Mesendoderm (in vitro differentiated cells): ENCODE results near the gene IZUMO1.

Experiments
- DNase-seq: peaks from one replicate; pipeline ENCODE4 v3.0.0; 2013
- H2AK5ac ChIP-seq: 2 replicates; pipeline ENCODE4 v1.6.1; 2013; ENCODE audit warnings: low read length, inconsistent platforms
- H2BK120ac ChIP-seq: 2 replicates; pipeline ENCODE4 v1.6.1; 2013; ENCODE audit warnings: low read depth, mild to moderate bottlenecking, low read length, moderate library complexity, mixed read lengths
- H2BK15ac ChIP-seq: replicated peaks from 2 replicates; pipeline ENCODE4 v1.6.1; 2013; ENCODE audit warnings: low read depth, mild to moderate bottlenecking, moderate library complexity
- H2BK5ac ChIP-seq: 2 replicates; pipeline ENCODE4 v1.6.1; 2013; ENCODE audit warnings: low read length, inconsistent platforms
- H3K18ac ChIP-seq: 2 replicates; pipeline ENCODE4 v1.6.1; 2013; ENCODE audit warnings: mild to moderate bottlenecking, low read length, mixed read lengths
- H3K23ac ChIP-seq: one replicate; pipeline ENCODE4 v1.6.1; 2013; ENCODE audit warnings: low read length
- H3K27ac ChIP-seq: 2 replicates; pipeline ENCODE4 v1.5.1; 2013; ENCODE audit warnings: low read depth, mild to moderate bottlenecking, inconsistent platforms, low read length, moderate library complexity
- H3K27me3 ChIP-seq: 2 replicates; pipeline ENCODE4 v1.6.1; 2013; ENCODE audit warnings: low read length, control low read depth, mild to moderate bottlenecking, inconsistent platforms; ENCODE audit not compliant: insufficient read depth, poor library complexity
- H3K36me3 ChIP-seq: 2 replicates; pipeline ENCODE4 v1.6.1; 2013; ENCODE audit warnings: low read length, inconsistent platforms; ENCODE audit not compliant: control insufficient read depth, insufficient read depth
- H3K4ac ChIP-seq: one replicate; pipeline ENCODE4 v1.6.1; 2013; ENCODE audit warnings: low read depth, mild to moderate bottlenecking, low read length, moderate library complexity
- H3K4me1 ChIP-seq: 2 replicates; pipeline ENCODE4 v1.6.1; 2013; ENCODE audit warnings: low read depth, low read length, inconsistent platforms; ENCODE audit not compliant: control insufficient read depth
- H3K4me2 ChIP-seq: 2 replicates; pipeline ENCODE4 v1.6.1; 2013; ENCODE audit warnings: low read length
- H3K4me3 ChIP-seq: 2 replicates; pipeline ENCODE4 v1.5.1; 2013; ENCODE audit warnings: mild to moderate bottlenecking, low read length
- H3K56ac ChIP-seq: one replicate; pipeline ENCODE4 v1.6.1; 2013; ENCODE audit warnings: low read length
- H3K79me1 ChIP-seq: 2 replicates; pipeline ENCODE4 v1.6.1; 2013; ENCODE audit warnings: low read length, inconsistent platforms
- H3K79me2 ChIP-seq: 2 replicates; pipeline ENCODE4 v1.6.1; 2013; ENCODE audit warnings: mild to moderate bottlenecking, low read length; ENCODE audit not compliant: control insufficient read depth, insufficient read depth
- H3K9ac ChIP-seq: 2 replicates; pipeline ENCODE4 v1.6.1; 2013; ENCODE audit warnings: low read length, inconsistent platforms
- H4K5ac ChIP-seq: one replicate; pipeline ENCODE4 v1.6.1; 2013; ENCODE audit warnings: low read length
- H4K8ac ChIP-seq: one replicate; pipeline ENCODE4 v1.6.1; 2013; ENCODE audit warnings: low read depth, mild to moderate bottlenecking, control low read depth, low read length, moderate library complexity
- WGBS: extraction: QIAGEN DNeasy Blood & Tissue Kit; methylation state at CpG from one replicate; pipeline ENCODE4 v1.1.7; 2013; ENCODE audit warnings: low lambda C conversion rate, missing lambda C conversion rate; ENCODE audit not compliant: insufficient coverage; ENCODE audit errors: extremely low coverage; 5-methylcytosine and 5-hydroxymethylcytosine counted together

IZUMO1 gene

GRCh38 chr19:48738557-48739403, 7.9 kb downstream of the IZUMO1 start:
- no peak overlapping the region for H3K4ac ChIP-seq
- peak overlapping the region; percentile 69 for H3K9ac ChIP-seq
- peak overlapping the region; percentile 84 for H3K56ac ChIP-seq
- H4K8ac ChIP-seq: no peak overlapping the region
- no peaks in the 10 kb centered on the region for H3K36me3 ChIP-seq
- H3K79me2 ChIP-seq: no peaks in the 10 kb centered on the region
- H3K4me3 ChIP-seq: peak overlapping the region; percentile 25
- no peak overlapping the region for H3K27ac ChIP-seq
- no peak overlapping the region for H2BK15ac ChIP-seq
- H2BK120ac ChIP-seq: no peak overlapping the region
- no CpG with 5 or more reads among the region's 96 CpGs for WGBS
- H4K5ac ChIP-seq: no peak overlapping the region
- peak overlapping the region; percentile 25 for H3K18ac ChIP-seq
- H3K27me3 ChIP-seq: peaks cover 4% of the 10 kb centered on the region
- H2BK5ac ChIP-seq: no peak overlapping the region
- peak; percentile 97 for DNase-seq
- peak overlapping the region; percentile 95 for H3K4me2 ChIP-seq
- no peak overlapping the region for H3K23ac ChIP-seq
- H3K79me1 ChIP-seq: no peaks in the 10 kb centered on the region
- H3K4me1 ChIP-seq: peaks cover 5% of the 10 kb centered on the region
- H2AK5ac ChIP-seq: no peak overlapping the region

- Histone ChIP-seq H3K27ac (no peak overlapping the region), H3K4ac (no peak overlapping the region), H3K79me1 (no peaks in the 10 kb centered on the region), H3K18ac (no peak overlapping the region), H3K9ac (no peak overlapping the region), H4K8ac (no peak overlapping the region), H3K56ac (no peak overlapping the region), H3K27me3 (peaks cover 4% of the 10 kb centered on the region), H3K4me1 (peaks cover 5% of the 10 kb centered on the region), H3K23ac (no peak overlapping the region), H3K36me3 (no peaks in the 10 kb centered on the region), H3K79me2 (no peaks in the 10 kb centered on the region), H2AK5ac (no peak overlapping the region), H2BK5ac (no peak overlapping the region), H4K5ac (no peak overlapping the region), H3K4me3 (no peak overlapping the region), H3K4me2 (no peak overlapping the region), H2BK15ac (no peak overlapping the region), H2BK120ac (no peak overlapping the region)
- no CpG with 5 or more reads among the region's 22 CpGs for WGBS
- peak; percentile 72 for DNase-seq
Observed at GRCh38 chr19:48737360-48737998, 9.2 kb downstream of the IZUMO1 start.

- Histone ChIP-seq H3K9ac (peak overlapping the region; percentile 78), H4K8ac (no peak overlapping the region), H3K4ac (no peak overlapping the region), H3K4me2 (peak overlapping the region; percentile 62), H2BK5ac (no peak overlapping the region), H3K79me1 (no peaks in the 10 kb centered on the region), H3K27me3 (peaks cover 4% of the 10 kb centered on the region), H2AK5ac (no peak overlapping the region), H4K5ac (no peak overlapping the region), H3K4me3 (peak overlapping the region; percentile 51), H3K56ac (peak overlapping the region; percentile 88), H3K27ac (no peak overlapping the region), H2BK120ac (no peak overlapping the region), H3K23ac (peak overlapping the region; percentile 89), H3K36me3 (no peaks in the 10 kb centered on the region), H3K4me1 (peaks cover 3% of the 10 kb centered on the region), H3K18ac (no peak overlapping the region), H2BK15ac (no peak overlapping the region), H3K79me2 (no peaks in the 10 kb centered on the region)
- DNase-seq: peak; percentile 92
- no CpG with 5 or more reads among the region's 38 CpGs for WGBS
Observed at GRCh38 chr19:48735031-48735615, 11.6 kb downstream of the IZUMO1 start.

- Histone ChIP-seq H3K4me1 (peaks cover 3% of the 10 kb centered on the region), H4K5ac (no peak overlapping the region), H3K18ac (no peak overlapping the region), H3K23ac (no peak overlapping the region), H2BK120ac (no peak overlapping the region), H4K8ac (no peak overlapping the region), H3K27me3 (peaks cover 2% of the 10 kb centered on the region), H3K27ac (no peak overlapping the region), H3K79me2 (no peaks in the 10 kb centered on the region), H2AK5ac (no peak overlapping the region), H3K79me1 (no peaks in the 10 kb centered on the region), H3K4ac (no peak overlapping the region), H3K36me3 (no peaks in the 10 kb centered on the region), H2BK5ac (no peak overlapping the region), H3K4me2 (no peak overlapping the region), H3K9ac (no peak overlapping the region), H3K4me3 (no peak overlapping the region), H3K56ac (no peak overlapping the region), H2BK15ac (no peak overlapping the region)
- no CpG with 5 or more reads among the region's 9 CpGs for WGBS
- DNase-seq: no peak
Observed at GRCh38 chr19:48734625-48735024, 12.1 kb downstream of the IZUMO1 start.

GRCh38 chr19:48731452-48731851, 15.3 kb downstream of the IZUMO1 start:
- H3K56ac ChIP-seq: no peak overlapping the region
- H2BK120ac ChIP-seq: no peak overlapping the region
- no peak overlapping the region for H2AK5ac ChIP-seq
- H3K36me3 ChIP-seq: no peaks in the 10 kb centered on the region
- H3K18ac ChIP-seq: no peak overlapping the region
- H3K9ac ChIP-seq: no peak overlapping the region
- no peaks in the 10 kb centered on the region for H3K27me3 ChIP-seq
- no peaks in the 10 kb centered on the region for H3K79me1 ChIP-seq
- H4K8ac ChIP-seq: no peak overlapping the region
- H3K4me2 ChIP-seq: no peak overlapping the region
- no peak overlapping the region for H2BK5ac ChIP-seq
- no peak for DNase-seq
- no peak overlapping the region for H3K4ac ChIP-seq
- no peak overlapping the region for H4K5ac ChIP-seq
- no peak overlapping the region for H3K27ac ChIP-seq
- no peak overlapping the region for H3K4me3 ChIP-seq
- H3K4me1 ChIP-seq: no peaks in the 10 kb centered on the region
- no peak overlapping the region for H3K23ac ChIP-seq
- no CpG with 5 or more reads among the region's 4 CpGs for WGBS
- no peak overlapping the region for H2BK15ac ChIP-seq
- H3K79me2 ChIP-seq: no peaks in the 10 kb centered on the region
